HEK293 (cell line): ENCODE measurements around the gene SSU72.
A peak's percentile ranks its signal among the peaks of the same experiment; 100 is the strongest.

Experiments used
- CTCF ChIA-PET: fragments of 350-600 bp; formaldehyde crosslinking; extraction: SDS; loops from one replicate; lab custom pipeline; 2021; ENCODE audit warnings: antibody characterized with exemption; lab: Yijun Ruan, JAX
- POLR2A ChIA-PET: fragments of 300-600 bp; formaldehyde crosslinking; extraction: SDS; loops from one replicate; lab custom pipeline; 2020; ENCODE audit warnings: antibody characterized with exemption, inconsistent platforms; lab: Yijun Ruan, JAX
- H3K27ac ChIP-seq: fragments of 200-500 bp; sonication (Bioruptor generic); 2 replicates; pipeline ENCODE4 v1.5.1; 2014; ENCODE audit warnings: low read depth, low read length, control low read depth, inconsistent platforms; ENCODE audit errors: extremely low read depth
- H3K36me3 ChIP-seq, 2 experiments: fragments of 200-500 bp in 1 of 2; sonication (Bioruptor generic) in 1 of 2; 1 replicate in 1 of 2; 2 replicates in 1 of 2; pipeline ENCODE4 v1.5.1; 2014 to 2017; ENCODE audit warnings: inconsistent platforms in 2 of 2, low read length in 2 of 2; ENCODE audit not compliant: control insufficient read depth in 2 of 2, insufficient read depth in 1 of 2
- H3K4me1 ChIP-seq: fragments of 200-500 bp; sonication (Bioruptor generic); 2 replicates; pipeline ENCODE4 v1.5.1; 2014; ENCODE audit warnings: mild to moderate bottlenecking, low read length, inconsistent platforms; ENCODE audit not compliant: control insufficient read depth, insufficient read depth
- H3K4me3 ChIP-seq: 2 replicates; pipeline ENCODE4 v1.5.1; 2011; ENCODE audit warnings: low read depth, mild to moderate bottlenecking, control low read depth, low read length, moderate library complexity
- H3K9me3 ChIP-seq: fragments of 200-500 bp; sonication (Bioruptor generic); 2 replicates; pipeline ENCODE4 v1.5.1; 2014; ENCODE audit warnings: low read depth, low read length, inconsistent platforms; ENCODE audit not compliant: control insufficient read depth, insufficient read depth
- BCL11A ChIP-seq: fragments of 450-650 bp; formaldehyde crosslinking; IDR thresholded peaks from 2 replicates; pipeline ENCODE4 v1.5.1; 2016; ENCODE audit warnings: low read depth, missing biosample characterization, missing genetic modification characterization
- BCL11B ChIP-seq: fragments of 450-650 bp; formaldehyde crosslinking; IDR thresholded peaks from 2 replicates; pipeline ENCODE4 v1.5.1; 2016; ENCODE audit warnings: low read depth, missing biosample characterization, missing genetic modification characterization
- EGR2 ChIP-seq: fragments of 450-650 bp; formaldehyde crosslinking; IDR thresholded peaks from 2 replicates; pipeline ENCODE4 v1.5.1; 2016; ENCODE audit warnings: low read depth, missing biosample characterization, missing genetic modification characterization
- GLIS1 ChIP-seq: fragments of 450-650 bp; formaldehyde crosslinking; IDR thresholded peaks from 2 replicates; pipeline ENCODE4 v1.5.1; 2016; ENCODE audit warnings: missing biosample characterization, missing genetic modification characterization
- GLIS2 ChIP-seq: fragments of 450-650 bp; formaldehyde crosslinking; IDR thresholded peaks from 2 replicates; pipeline ENCODE4 v1.5.1; 2016; ENCODE audit warnings: missing biosample characterization, missing genetic modification characterization
- KLF8 ChIP-seq: fragments of 450-650 bp; formaldehyde crosslinking; IDR thresholded peaks from 2 replicates; pipeline ENCODE4 v1.5.1; 2016; ENCODE audit warnings: missing biosample characterization, missing genetic modification characterization
- TRIM28 ChIP-seq: IDR thresholded peaks from 2 replicates; pipeline ENCODE4 v1.6.1; 2011; ENCODE audit warnings: low read length, control low read depth, borderline replicate concordance
- WT1 ChIP-seq: fragments of 450-650 bp; formaldehyde crosslinking; IDR thresholded peaks from 2 replicates; pipeline ENCODE4 v1.5.1; 2016; ENCODE audit warnings: missing biosample characterization, missing genetic modification characterization
- ZBTB1 ChIP-seq: fragments of 450-650 bp; formaldehyde crosslinking; IDR thresholded peaks from 2 replicates; pipeline ENCODE4 v1.5.1; 2016; ENCODE audit warnings: missing biosample characterization, missing genetic modification characterization
- ZBTB17 ChIP-seq: fragments of 450-650 bp; formaldehyde crosslinking; IDR thresholded peaks from 2 replicates; pipeline ENCODE4 v1.5.1; 2016; ENCODE audit warnings: missing biosample characterization, missing genetic modification characterization
- ZFHX2 ChIP-seq: fragments of 450-650 bp; formaldehyde crosslinking; conservative IDR thresholded peaks from 2 replicates; pipeline ENCODE4 v1.5.1; 2016; ENCODE audit warnings: missing biosample characterization, missing genetic modification characterization
- ZFP69B ChIP-seq: fragments of 450-650 bp; formaldehyde crosslinking; IDR thresholded peaks from 2 replicates; pipeline ENCODE4 v1.5.1; 2016; ENCODE audit warnings: missing biosample characterization, missing genetic modification characterization
- ZNF335 ChIP-seq: fragments of 450-650 bp; formaldehyde crosslinking; conservative IDR thresholded peaks from 2 replicates; pipeline ENCODE4 v1.5.1; 2016; ENCODE audit warnings: missing biosample characterization, missing genetic modification characterization
- ZNF501 ChIP-seq: fragments of 450-650 bp; formaldehyde crosslinking; IDR thresholded peaks from 2 replicates; pipeline ENCODE4 v1.5.1; 2016; ENCODE audit warnings: missing biosample characterization, missing genetic modification characterization
- ZNF600 ChIP-seq: fragments of 450-650 bp; formaldehyde crosslinking; IDR thresholded peaks from 2 replicates; pipeline ENCODE4 v1.5.1; 2016; ENCODE audit warnings: missing biosample characterization, missing genetic modification characterization
- TF ChIP-seq, protein P1 (sequence below): fragments of 450-650 bp; formaldehyde crosslinking; IDR thresholded peaks from 2 replicates; pipeline ENCODE4 v1.5.1; 2016; ENCODE audit warnings: missing biosample characterization, missing genetic modification characterization
- TF ChIP-seq, protein P2 (sequence below): fragments of 450-650 bp; formaldehyde crosslinking; IDR thresholded peaks from 2 replicates; pipeline ENCODE4 v1.5.1; 2016; ENCODE audit warnings: missing biosample characterization, missing genetic modification characterization
- TF ChIP-seq, protein P3 (sequence below): fragments of 450-650 bp; formaldehyde crosslinking; IDR thresholded peaks from 2 replicates; pipeline ENCODE4 v1.5.1; 2016; ENCODE audit warnings: missing biosample characterization, missing genetic modification characterization
- TF ChIP-seq, protein P4 (sequence below): fragments of 450-650 bp; formaldehyde crosslinking; IDR thresholded peaks from 2 replicates; pipeline ENCODE4 v1.5.1; 2016; ENCODE audit warnings: missing biosample characterization, missing genetic modification characterization
- TF ChIP-seq, protein P5 (sequence below): fragments of 450-650 bp; formaldehyde crosslinking; IDR thresholded peaks from 2 replicates; pipeline ENCODE4 v1.5.1; 2017; ENCODE audit warnings: missing biosample characterization, missing genetic modification characterization

SSU72 gene

DNA sequence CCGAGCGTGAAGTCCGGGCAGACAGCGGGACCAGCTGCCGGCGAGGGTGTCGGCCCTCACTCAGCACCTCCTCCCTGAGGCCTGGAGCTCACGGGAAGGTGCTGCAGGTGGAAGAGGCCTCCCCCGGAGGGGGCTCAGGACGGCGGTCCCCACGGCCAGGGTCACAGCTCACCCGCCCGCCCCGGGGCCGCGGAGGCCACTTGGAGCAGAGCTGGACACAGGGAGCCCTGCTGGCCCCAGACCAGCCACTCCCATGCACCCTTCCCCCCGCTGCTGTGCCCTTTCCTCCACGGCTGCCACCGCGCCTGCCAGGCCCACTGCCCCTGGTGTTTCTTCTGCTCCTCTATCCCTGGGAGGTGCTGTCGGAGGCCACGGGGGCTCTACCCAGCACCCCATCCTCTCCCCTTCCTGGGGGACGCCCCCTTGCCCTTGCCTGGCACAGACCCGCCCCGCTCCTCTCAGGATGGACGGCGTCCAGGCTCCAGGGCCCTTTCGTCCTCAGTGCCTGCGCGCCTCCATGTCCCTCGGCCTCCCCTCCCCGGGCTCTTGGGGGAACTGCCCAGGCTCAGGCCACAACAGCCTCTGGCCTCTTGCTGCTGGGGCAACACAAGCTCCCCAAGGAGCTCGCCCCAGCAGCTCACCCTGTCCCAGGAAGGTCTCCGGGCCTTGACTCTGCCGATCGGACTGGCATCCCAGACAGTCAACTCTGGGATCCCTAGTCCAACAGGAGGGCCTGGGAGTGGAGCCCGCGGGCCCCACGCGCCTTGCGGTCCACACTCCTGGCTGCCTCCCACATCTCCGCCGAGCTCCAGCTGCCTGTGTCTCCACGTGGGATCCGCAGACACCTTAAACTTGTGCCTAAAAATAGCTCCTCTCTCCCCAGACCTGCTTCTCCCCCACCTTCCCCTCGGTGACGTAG, 38.4 kb downstream of the SSU72 start:
- no peak for TF ChIP-seq TRIM28
- 0 out of 2 replicates have a peak, but pooled peaks have one; percentile 42 for TF ChIP-seq ZNF600
- TF ChIP-seq, protein P1, sequence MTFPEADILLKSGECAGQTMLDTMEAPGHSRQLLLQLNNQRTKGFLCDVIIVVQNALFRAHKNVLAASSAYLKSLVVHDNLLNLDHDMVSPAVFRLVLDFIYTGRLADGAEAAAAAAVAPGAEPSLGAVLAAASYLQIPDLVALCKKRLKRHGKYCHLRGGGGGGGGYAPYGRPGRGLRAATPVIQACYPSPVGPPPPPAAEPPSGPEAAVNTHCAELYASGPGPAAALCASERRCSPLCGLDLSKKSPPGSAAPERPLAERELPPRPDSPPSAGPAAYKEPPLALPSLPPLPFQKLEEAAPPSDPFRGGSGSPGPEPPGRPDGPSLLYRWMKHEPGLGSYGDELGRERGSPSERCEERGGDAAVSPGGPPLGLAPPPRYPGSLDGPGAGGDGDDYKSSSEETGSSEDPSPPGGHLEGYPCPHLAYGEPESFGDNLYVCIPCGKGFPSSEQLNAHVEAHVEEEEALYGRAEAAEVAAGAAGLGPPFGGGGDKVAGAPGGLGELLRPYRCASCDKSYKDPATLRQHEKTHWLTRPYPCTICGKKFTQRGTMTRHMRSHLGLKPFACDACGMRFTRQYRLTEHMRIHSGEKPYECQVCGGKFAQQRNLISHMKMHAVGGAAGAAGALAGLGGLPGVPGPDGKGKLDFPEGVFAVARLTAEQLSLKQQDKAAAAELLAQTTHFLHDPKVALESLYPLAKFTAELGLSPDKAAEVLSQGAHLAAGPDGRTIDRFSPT (tag by site-specific recombination) = peak; percentile 76
- peak; percentile 71 for TF ChIP-seq ZFP69B (tag by site-specific recombination)
- TF ChIP-seq BCL11A (tag by site-specific recombination) = 0 out of 2 replicates have a peak, but pooled peaks have one; percentile 41
- TF ChIP-seq EGR2 (tag by site-specific recombination) = peak; percentile 42; the same call in 1 of the 2 replicates
- TF ChIP-seq WT1 (tag by site-specific recombination) = peak; percentile 71
- peak; percentile 60 for TF ChIP-seq ZBTB17 (tag by site-specific recombination)
- TF ChIP-seq BCL11B (tag by site-specific recombination) = peak; percentile 77
- 0 out of 2 replicates have a peak, but pooled peaks have one; percentile 14 for TF ChIP-seq ZNF501 (tag by site-specific recombination)
- TF ChIP-seq GLIS1 = peak; percentile 58
- TF ChIP-seq, protein P2, sequence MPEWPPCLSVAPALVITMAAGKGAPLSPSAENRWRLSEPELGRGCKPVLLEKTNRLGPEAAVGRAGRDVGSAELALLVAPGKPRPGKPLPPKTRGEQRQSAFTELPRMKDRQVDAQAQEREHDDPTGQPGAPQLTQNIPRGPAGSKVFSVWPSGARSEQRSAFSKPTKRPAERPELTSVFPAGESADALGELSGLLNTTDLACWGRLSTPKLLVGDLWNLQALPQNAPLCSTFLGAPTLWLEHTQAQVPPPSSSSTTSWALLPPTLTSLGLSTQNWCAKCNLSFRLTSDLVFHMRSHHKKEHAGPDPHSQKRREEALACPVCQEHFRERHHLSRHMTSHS (tag by site-specific recombination) = no peak
- TF ChIP-seq GLIS2 (tag by site-specific recombination) = peak; percentile 31; the same call in 1 of the 2 replicates
- TF ChIP-seq, protein P3, sequence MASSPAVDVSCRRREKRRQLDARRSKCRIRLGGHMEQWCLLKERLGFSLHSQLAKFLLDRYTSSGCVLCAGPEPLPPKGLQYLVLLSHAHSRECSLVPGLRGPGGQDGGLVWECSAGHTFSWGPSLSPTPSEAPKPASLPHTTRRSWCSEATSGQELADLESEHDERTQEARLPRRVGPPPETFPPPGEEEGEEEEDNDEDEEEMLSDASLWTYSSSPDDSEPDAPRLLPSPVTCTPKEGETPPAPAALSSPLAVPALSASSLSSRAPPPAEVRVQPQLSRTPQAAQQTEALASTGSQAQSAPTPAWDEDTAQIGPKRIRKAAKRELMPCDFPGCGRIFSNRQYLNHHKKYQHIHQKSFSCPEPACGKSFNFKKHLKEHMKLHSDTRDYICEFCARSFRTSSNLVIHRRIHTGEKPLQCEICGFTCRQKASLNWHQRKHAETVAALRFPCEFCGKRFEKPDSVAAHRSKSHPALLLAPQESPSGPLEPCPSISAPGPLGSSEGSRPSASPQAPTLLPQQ (tag by site-specific recombination) = peak; percentile 81
- peak; percentile 33; the same call in 1 of the 2 replicates for TF ChIP-seq ZFHX2 (tag by site-specific recombination)
- no peak for TF ChIP-seq ZBTB1 (tag by site-specific recombination)
- TF ChIP-seq, all 188 proteins: peak for 13
- Histone ChIP-seq H3K9me3 (no peaks in the 10 kb centered on the region), H3K4me3 (no peak overlapping the region), H3K4me1 (no peaks in the 10 kb centered on the region), H3K36me3 (peaks cover 0 to 56% of the 10 kb centered on the region in 2 experiments; a peak in 2 of 3 replicates), H3K27ac (no peak overlapping the region)
- ChIA-PET CTCF (no interaction called here), POLR2A (interaction anchor here (0.5 to 0.8 kb wide), 3 partner anchors 48 to 134 kb away, joined by 3 read pairs; partner anchors contain the start of gene MIB2)

DNA sequence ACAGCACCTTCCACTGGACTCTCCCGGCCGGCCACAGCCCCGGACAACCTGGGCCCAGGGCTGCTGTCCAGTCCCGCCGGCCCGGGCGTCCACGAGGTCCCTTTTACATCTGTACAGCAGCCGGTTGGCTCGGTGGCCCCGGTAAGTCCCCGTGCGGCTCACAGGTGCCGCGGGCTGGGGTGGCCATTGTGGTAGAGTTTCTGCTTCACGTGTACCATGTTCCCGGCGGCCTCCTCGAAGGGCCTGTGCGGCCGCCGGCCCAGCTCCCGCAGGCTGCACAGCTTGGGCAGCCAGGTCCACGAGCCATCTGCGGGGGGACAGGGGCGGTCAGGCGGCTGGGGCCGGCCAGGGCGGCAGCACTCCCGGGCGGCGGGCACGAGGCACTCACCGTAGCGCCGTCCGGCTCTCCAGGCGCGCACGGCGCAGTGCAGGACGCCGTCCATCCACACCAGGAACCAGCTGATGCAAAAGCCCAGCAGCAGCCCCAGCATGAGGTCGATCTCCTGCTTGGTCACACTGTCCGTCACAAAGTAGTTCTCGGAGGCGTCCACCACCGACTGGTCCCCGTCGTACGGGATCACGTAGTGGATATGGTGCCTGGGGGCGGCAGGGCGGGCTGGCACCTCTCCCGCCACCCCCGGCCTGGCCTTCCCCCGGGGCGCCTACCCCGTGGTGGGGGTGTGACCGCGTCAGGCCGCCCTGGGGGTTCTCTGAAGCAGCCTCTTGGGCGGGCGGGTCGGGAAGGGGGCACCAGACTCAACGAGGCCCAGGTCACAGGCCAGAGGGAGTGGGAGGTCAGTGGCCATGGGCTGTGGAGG, 39.3 kb downstream of the SSU72 start:
- POLR2A ChIA-PET = interaction anchor here (0.5 to 0.8 kb wide), 2 partner anchors 48 to 133 kb away, joined by 3 read pairs; no protein-coding TSS in a partner anchor
- Histone ChIP-seq H3K4me3 (no peak overlapping the region), H3K9me3 (no peaks in the 10 kb centered on the region), H3K4me1 (no peaks in the 10 kb centered on the region), H3K36me3 (peaks cover 0 to 54% of the 10 kb centered on the region in 2 experiments; a peak in 2 of 3 replicates), H3K27ac (no peak overlapping the region)
- CTCF ChIA-PET = no interaction called here
- TF ChIP-seq ZFHX2 (tag by site-specific recombination) = peak; percentile 39; the same call in 1 of the 2 replicates
- TF ChIP-seq, protein P4, sequence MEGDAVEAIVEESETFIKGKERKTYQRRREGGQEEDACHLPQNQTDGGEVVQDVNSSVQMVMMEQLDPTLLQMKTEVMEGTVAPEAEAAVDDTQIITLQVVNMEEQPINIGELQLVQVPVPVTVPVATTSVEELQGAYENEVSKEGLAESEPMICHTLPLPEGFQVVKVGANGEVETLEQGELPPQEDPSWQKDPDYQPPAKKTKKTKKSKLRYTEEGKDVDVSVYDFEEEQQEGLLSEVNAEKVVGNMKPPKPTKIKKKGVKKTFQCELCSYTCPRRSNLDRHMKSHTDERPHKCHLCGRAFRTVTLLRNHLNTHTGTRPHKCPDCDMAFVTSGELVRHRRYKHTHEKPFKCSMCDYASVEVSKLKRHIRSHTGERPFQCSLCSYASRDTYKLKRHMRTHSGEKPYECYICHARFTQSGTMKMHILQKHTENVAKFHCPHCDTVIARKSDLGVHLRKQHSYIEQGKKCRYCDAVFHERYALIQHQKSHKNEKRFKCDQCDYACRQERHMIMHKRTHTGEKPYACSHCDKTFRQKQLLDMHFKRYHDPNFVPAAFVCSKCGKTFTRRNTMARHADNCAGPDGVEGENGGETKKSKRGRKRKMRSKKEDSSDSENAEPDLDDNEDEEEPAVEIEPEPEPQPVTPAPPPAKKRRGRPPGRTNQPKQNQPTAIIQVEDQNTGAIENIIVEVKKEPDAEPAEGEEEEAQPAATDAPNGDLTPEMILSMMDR (tag by site-specific recombination) = no peak
- TF ChIP-seq, protein P5, sequence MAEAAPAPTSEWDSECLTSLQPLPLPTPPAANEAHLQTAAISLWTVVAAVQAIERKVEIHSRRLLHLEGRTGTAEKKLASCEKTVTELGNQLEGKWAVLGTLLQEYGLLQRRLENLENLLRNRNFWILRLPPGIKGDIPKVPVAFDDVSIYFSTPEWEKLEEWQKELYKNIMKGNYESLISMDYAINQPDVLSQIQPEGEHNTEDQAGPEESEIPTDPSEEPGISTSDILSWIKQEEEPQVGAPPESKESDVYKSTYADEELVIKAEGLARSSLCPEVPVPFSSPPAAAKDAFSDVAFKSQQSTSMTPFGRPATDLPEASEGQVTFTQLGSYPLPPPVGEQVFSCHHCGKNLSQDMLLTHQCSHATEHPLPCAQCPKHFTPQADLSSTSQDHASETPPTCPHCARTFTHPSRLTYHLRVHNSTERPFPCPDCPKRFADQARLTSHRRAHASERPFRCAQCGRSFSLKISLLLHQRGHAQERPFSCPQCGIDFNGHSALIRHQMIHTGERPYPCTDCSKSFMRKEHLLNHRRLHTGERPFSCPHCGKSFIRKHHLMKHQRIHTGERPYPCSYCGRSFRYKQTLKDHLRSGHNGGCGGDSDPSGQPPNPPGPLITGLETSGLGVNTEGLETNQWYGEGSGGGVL (tag by site-specific recombination) = no peak
- TF ChIP-seq KLF8 (tag by site-specific recombination) = 0 out of 2 replicates have a peak, but pooled peaks have one; percentile 22
- peak; percentile 30; the same call in 1 of the 2 replicates for TF ChIP-seq EGR2 (tag by site-specific recombination)
- no peak for TF ChIP-seq ZNF600
- TF ChIP-seq ZNF335 (tag by site-specific recombination) = no peak
